ENCODE measurements around the gene USP48. TPM values are rescaled to one million over a fixed set of nuclear protein-coding genes. Genes with fewer than 3 reads are reported as not detected.

Gene USP48
- total and polyA plus RNA-seq, 2 of the 4 experiments (the other 2 are of a cell fraction): 24.7 to 25.0 TPM

DNA sequence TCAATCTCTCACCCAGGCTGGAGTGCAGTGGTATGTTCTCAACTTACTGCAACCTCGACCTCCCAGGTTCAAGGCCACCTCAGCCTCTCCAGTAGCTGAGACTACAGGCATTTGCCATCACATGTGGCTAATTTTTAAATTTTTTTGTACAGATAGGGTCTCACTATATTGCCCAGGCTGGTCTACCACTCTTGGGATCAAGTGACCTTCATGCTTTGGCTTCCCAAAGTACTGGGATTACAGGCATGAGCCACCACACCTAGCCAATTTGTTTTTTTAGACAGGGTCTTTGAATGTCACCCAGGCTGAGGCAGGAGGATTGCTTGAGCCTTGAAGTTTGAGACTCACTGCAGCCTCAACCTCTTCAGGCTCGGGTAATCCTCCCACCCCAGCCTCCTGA, 10.2 kb upstream of the USP48 start:
- Histone ChIP-seq H3K9me1 (ENCODE audit: insufficient read depth, low read length) (no peaks in the 10 kb centered on the region), H2BK120ac (ENCODE audit: low read depth, low read length) (no peak overlapping the region), H2BK20ac (ENCODE audit: low read depth, low read length) (no peak overlapping the region), H4K5ac (ENCODE audit: low read depth, low read length) (no peak overlapping the region), H2BK15ac (ENCODE audit: low read depth, low read length) (no peak overlapping the region), H3K27ac (ENCODE audit: insufficient read depth, low read length) (no peak overlapping the region), H3K36me3 (ENCODE audit: control insufficient read depth, insufficient read depth, low read length) (no peaks in the 10 kb centered on the region), H3K4me2 (ENCODE audit: low read depth, low read length) (no peak overlapping the region), H3K4me3 (ENCODE audit: insufficient read depth, low read depth, low read length) (no peak overlapping the region), H3K9ac (ENCODE audit: low read depth, low read length) (no peak overlapping the region), H2AFZ (replicated peaks; ENCODE audit: low read length, poor library complexity) (no peak overlapping the region), H3K79me1 (ENCODE audit: low read depth in 1 of 2, low read length in 2 of 2) (no peaks in the 10 kb centered on the region), H4K91ac (ENCODE audit: insufficient read depth, low read depth, low read length) (no peak overlapping the region), H3K27me3 (ENCODE audit: control insufficient read depth, insufficient read depth, low read length) (no peaks in the 10 kb centered on the region; the same call in none of the 2 replicates), H3K9me3 (ENCODE audit: control insufficient read depth, insufficient read depth, low read length) (peaks cover 8% of the 10 kb centered on the region), H4K8ac (ENCODE audit: low read depth in 2 of 2, low read length in 2 of 2) (no peak overlapping the region), H4K20me1 (ENCODE audit: insufficient read depth, low read length) (no peaks in the 10 kb centered on the region), H3K4me1 (ENCODE audit: control insufficient read depth, insufficient read depth, low read length) (no peaks in the 10 kb centered on the region), H3K14ac (replicated peaks; ENCODE audit: low read depth, low read length) (no peak overlapping the region), H2BK5ac (ENCODE audit: low read depth, low read length, poor library complexity, severe bottlenecking) (no peak overlapping the region), H3K4ac (ENCODE audit: low read depth, low read length) (no peak overlapping the region), H3K18ac (ENCODE audit: low read depth, low read length) (no peak overlapping the region), H3K23ac (ENCODE audit: low read depth, low read length) (no peak overlapping the region), H2AK9ac (replicated peaks; ENCODE audit: low read depth, low read length, poor library complexity) (no peak overlapping the region), H3K56ac (ENCODE audit: extremely low read depth, insufficient read depth, low read length) (no peak overlapping the region), H2AK5ac (ENCODE audit: low read depth, low read length) (no peak overlapping the region)
- no TSS peak for BruUV-seq (replicated peaks)
- CTCF ChIA-PET: no interaction called here
- in situ Hi-C loops (cut with MboI; ENCODE audit: low sequenced_read_pairs) (no loop called here), dilution Hi-C loops (cut with HindIII; ENCODE audit: low sequenced_read_pairs, unreplicated experiment) (no loop called here), intact Hi-C loops (cut with micrococcal nuclease) (no loop called here)
- DNase-seq (no peak), ATAC-seq (ENCODE audit: low read depth) (no peak)
- WGBS, 2 experiments (ENCODE audit: extremely low coverage in 2 of 2, insufficient read length in 1 of 2): no CpG with 5 or more reads among the region's 2 CpGs
- POLR2A ChIA-PET (ENCODE audit: unreplicated experiment): no interaction called here
- TF ChIP-seq POLR2A (IDR thresholded peaks at IDR 0.05; ENCODE audit: low read depth, low read length): no peak
- TF ChIP-seq, protein P1, sequence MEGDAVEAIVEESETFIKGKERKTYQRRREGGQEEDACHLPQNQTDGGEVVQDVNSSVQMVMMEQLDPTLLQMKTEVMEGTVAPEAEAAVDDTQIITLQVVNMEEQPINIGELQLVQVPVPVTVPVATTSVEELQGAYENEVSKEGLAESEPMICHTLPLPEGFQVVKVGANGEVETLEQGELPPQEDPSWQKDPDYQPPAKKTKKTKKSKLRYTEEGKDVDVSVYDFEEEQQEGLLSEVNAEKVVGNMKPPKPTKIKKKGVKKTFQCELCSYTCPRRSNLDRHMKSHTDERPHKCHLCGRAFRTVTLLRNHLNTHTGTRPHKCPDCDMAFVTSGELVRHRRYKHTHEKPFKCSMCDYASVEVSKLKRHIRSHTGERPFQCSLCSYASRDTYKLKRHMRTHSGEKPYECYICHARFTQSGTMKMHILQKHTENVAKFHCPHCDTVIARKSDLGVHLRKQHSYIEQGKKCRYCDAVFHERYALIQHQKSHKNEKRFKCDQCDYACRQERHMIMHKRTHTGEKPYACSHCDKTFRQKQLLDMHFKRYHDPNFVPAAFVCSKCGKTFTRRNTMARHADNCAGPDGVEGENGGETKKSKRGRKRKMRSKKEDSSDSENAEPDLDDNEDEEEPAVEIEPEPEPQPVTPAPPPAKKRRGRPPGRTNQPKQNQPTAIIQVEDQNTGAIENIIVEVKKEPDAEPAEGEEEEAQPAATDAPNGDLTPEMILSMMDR (conservative IDR thresholded peaks at IDR 0.05; ENCODE audit: low read depth, low read length): no peak
- no peak for TF ChIP-seq USF2 (IDR thresholded peaks at IDR 0.05; ENCODE audit: low read depth, low read length)
- TF ChIP-seq MAFK (IDR thresholded peaks at IDR 0.05; ENCODE audit: low read depth, low read length): no peak
- no peak for TF ChIP-seq RCOR1 (IDR thresholded peaks at IDR 0.05; ENCODE audit: insufficient replicate concordance, low read length)
- TF ChIP-seq CEBPB (IDR thresholded peaks at IDR 0.05; ENCODE audit: low read depth, low read length): no peak
- no peak for TF ChIP-seq SMC3 (IDR thresholded peaks at IDR 0.05; ENCODE audit: low read depth, low read length)
- TF ChIP-seq FOS (IDR thresholded peaks at IDR 0.05; ENCODE audit: low read depth, low read length): no peak
- TF ChIP-seq CHD1 (IDR thresholded peaks at IDR 0.05; ENCODE audit: low read depth, low read length): no peak
- no peak for TF ChIP-seq NFE2L2 (IDR thresholded peaks at IDR 0.05; ENCODE audit: low read depth, low read length)
- TF ChIP-seq, protein P2, sequence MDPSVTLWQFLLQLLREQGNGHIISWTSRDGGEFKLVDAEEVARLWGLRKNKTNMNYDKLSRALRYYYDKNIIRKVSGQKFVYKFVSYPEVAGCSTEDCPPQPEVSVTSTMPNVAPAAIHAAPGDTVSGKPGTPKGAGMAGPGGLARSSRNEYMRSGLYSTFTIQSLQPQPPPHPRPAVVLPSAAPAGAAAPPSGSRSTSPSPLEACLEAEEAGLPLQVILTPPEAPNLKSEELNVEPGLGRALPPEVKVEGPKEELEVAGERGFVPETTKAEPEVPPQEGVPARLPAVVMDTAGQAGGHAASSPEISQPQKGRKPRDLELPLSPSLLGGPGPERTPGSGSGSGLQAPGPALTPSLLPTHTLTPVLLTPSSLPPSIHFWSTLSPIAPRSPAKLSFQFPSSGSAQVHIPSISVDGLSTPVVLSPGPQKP (IDR thresholded peaks at IDR 0.05; ENCODE audit: borderline replicate concordance, low read depth, low read length): no peak
- no peak for TF ChIP-seq BHLHE40 (IDR thresholded peaks at IDR 0.05; ENCODE audit: low read depth, low read length)
- no peak for TF ChIP-seq RFX5 (IDR thresholded peaks at IDR 0.05; ENCODE audit: low read depth, low read length)

All from IMR-90 (cell line).